BJ (cell line): ENCODE measurements around the gene IFI30. TPM values are rescaled to one million over a fixed set of nuclear protein-coding genes. Genes with fewer than 3 reads are reported as not detected.
"Not testable (repeated sequence)": the region's sequence is repeated elsewhere in the genome, so short reads cannot be mapped to it uniquely, and the experiment has no call there.

Source experiments
- CTCF ChIA-PET: fragments of 350-600 bp; formaldehyde crosslinking; extraction: SDS; loops from one replicate; lab custom pipeline; 2021; ENCODE audit warnings: antibody characterized with exemption, inconsistent platforms; lab: Yijun Ruan, JAX
- POLR2A ChIA-PET: fragments of 300-600 bp; sonication (Branson Sonifier 250); formaldehyde crosslinking; extraction: SDS; loops from one replicate; lab custom pipeline; 2021; ENCODE audit warnings: antibody characterized with exemption; lab: Charles Lee
- DNase-seq: peaks from one replicate; pipeline ENCODE4 v3.0.0-alpha.2; 2011; ENCODE audit warnings: low read depth
- H3K27me3 ChIP-seq: 2 replicates; pipeline ENCODE4 v1.6.0; 2011; ENCODE audit warnings: low read length; ENCODE audit not compliant: control insufficient read depth, insufficient read depth
- H3K36me3 ChIP-seq: 2 replicates; pipeline ENCODE4 v1.5.1; 2011; ENCODE audit warnings: low read length; ENCODE audit not compliant: control insufficient read depth, insufficient read depth
- H3K4me3 ChIP-seq: 2 replicates; pipeline ENCODE4 v1.5.1; 2011; ENCODE audit warnings: low read depth, mild to moderate bottlenecking, control low read depth, low read length
- polyA plus RNA-seq: library from polyadenylated mRNA; depleted of rRNA; stranded (reverse); fragments of >200 nt; gene quantifications from 2 replicates; pipeline ENCODE4 v1.2.3, GENCODE V29; 2011
- TF ChIP-seq, protein P1 (sequence below): IDR thresholded peaks from 2 replicates; pipeline ENCODE4 v1.5.1; 2011; ENCODE audit warnings: low read depth, mild to moderate bottlenecking, control low read depth, inconsistent platforms, low read length, moderate library complexity; ENCODE audit not compliant: insufficient read depth

The IFI30 gene
- polyA plus RNA-seq, 1 experiment = 14.5 TPM

DNA sequence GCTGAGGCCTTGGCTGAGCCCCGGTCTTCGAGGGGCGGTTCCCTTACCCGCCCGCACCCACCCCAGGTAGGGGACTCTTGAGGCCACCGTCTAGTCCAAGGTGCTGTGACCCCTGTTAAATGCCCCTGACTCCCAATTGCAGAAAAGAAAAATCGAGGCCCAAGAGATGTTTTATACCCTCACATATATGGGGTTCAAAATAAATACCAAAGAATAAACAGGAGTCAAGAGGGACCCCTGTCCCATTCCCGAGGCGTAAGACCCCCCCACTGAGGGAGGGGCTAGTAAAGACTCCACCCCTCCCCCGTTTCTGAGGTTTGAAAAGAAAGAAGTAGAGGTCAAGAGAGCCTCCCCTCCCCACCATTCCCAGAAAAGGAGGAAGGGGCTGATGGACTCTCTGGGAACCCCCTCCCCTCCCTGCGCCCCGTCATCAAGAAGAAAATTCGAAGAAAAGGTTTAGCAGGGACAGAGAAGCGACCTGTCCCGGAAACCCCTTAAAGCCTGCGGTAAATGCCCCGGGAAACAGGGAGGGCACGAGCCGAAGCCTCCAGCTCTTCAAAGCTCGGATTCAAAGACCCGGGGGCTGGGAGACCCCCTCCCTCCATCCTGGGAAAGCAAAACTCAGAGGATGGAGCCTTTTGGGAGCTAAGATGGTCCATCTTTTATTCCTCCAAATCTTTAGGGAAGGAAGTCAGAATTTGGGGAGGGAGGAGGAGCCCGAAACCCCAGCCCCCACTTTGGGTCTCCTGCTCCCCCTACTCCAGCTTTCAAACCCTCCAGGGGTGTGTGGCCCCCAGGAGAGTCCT, 31.0 kb downstream of the IFI30 start:
- CTCF ChIA-PET = interaction anchor here (1.1 to 12.0 kb wide), 5 partner anchors 40 to 222 kb away, joined by 3 to 109 read pairs (median 4); a partner anchor contains a TSS

GRCh38 chr19:18205200-18205892, 31.7 kb downstream of the IFI30 start:
- Histone ChIP-seq H3K36me3 (peaks cover 3% of the 10 kb centered on the region), H3K4me3 (peak overlapping the region; percentile 61), H3K27me3 (no peaks in the 10 kb centered on the region)
- DNase-seq = no peak
- CTCF ChIA-PET = interaction anchor here (0.9 to 12.0 kb wide), 5 partner anchors 13 to 92 kb away, joined by 3 to 109 read pairs (median 4); a partner anchor contains a TSS
- TF ChIP-seq, protein P1, sequence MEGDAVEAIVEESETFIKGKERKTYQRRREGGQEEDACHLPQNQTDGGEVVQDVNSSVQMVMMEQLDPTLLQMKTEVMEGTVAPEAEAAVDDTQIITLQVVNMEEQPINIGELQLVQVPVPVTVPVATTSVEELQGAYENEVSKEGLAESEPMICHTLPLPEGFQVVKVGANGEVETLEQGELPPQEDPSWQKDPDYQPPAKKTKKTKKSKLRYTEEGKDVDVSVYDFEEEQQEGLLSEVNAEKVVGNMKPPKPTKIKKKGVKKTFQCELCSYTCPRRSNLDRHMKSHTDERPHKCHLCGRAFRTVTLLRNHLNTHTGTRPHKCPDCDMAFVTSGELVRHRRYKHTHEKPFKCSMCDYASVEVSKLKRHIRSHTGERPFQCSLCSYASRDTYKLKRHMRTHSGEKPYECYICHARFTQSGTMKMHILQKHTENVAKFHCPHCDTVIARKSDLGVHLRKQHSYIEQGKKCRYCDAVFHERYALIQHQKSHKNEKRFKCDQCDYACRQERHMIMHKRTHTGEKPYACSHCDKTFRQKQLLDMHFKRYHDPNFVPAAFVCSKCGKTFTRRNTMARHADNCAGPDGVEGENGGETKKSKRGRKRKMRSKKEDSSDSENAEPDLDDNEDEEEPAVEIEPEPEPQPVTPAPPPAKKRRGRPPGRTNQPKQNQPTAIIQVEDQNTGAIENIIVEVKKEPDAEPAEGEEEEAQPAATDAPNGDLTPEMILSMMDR = no peak
- POLR2A ChIA-PET = interaction anchor here (0.6 kb wide), 2 partner anchors 21 to 76 kb away, joined by 3 to 5 read pairs; partner anchors contain the start of gene JUND

More for the DNA sequence above, 31.0 kb downstream of the IFI30 start:
- H3K27me3 ChIP-seq = no peaks in the 10 kb centered on the region
- peak overlapping the region; percentile 61 for H3K4me3 ChIP-seq
- DNase-seq = no peak
- TF ChIP-seq, protein P1 = no peak
- POLR2A ChIA-PET = interaction anchor here (0.6 to 1.0 kb wide), 2 partner anchors 20 to 77 kb away, joined by 3 to 5 read pairs (median 4); partner anchors contain the start of gene JUND
- peaks cover 5% of the 10 kb centered on the region for H3K36me3 ChIP-seq

GRCh38 chr19:18206018-18206417, 32.4 kb downstream of the IFI30 start:
- no peak overlapping the region; the same call in 1 of the 2 replicates for H3K4me3 ChIP-seq
- TF ChIP-seq, protein P1 = no peak
- CTCF ChIA-PET = interaction anchor here (0.9 to 12.0 kb wide), 3 partner anchors 14 to 93 kb away, joined by 3 to 109 read pairs (median 4); a partner anchor contains a TSS
- DNase-seq = no peak
- H3K27me3 ChIP-seq = no peaks in the 10 kb centered on the region
- H3K36me3 ChIP-seq = no peaks in the 10 kb centered on the region
- POLR2A ChIA-PET = no interaction called here

DNA sequence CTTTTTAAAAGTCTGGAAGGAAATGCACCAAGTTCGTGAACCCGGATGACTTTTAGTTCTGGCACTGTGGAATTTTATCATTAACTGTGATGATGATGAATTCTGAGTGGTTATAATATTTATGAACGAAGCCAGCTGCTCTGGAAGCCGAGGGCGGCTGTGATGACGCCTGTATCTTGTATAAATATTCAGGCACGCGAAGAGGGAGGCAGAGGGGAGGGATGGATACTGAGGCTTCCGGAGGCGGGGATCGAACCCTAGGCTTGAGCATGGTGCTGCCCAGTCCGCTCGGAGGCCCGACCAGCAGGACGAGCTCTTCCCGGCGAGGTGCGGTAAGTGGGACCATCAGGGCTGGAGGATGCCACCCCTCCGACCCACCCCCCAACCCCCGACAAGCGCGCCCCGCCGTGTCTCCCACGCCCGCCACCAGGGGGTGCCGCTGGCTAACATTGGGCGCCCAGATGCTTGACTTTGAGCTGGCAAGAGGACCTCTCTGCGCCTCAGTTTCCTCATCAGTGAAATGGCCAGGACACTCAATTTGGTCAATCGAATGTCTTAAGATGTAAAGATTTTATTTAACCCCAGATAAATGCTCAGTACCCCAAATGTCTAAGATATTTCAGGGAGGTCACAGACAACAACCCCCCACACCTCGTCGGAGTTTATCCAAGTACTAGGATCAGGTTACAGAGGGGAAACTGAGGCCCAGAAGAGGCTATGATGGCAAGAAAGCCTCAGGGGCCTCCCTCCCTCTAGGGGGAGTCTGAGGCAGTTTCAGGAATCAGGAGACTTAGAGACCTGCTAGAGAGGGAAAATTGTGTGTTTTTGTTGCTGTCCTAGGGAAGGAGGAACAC, 34.7 kb downstream of the IFI30 start:
- Histone ChIP-seq H3K4me3 (peak overlapping the region; percentile 11; the same call in 1 of the 2 replicates), H3K27me3 (no peaks in the 10 kb centered on the region), H3K36me3 (no peaks in the 10 kb centered on the region)
- CTCF ChIA-PET = interaction anchor here (0.6 to 12.0 kb wide), 15 partner anchors 12 to 172 kb away, joined by 3 to 109 read pairs (median 4); a partner anchor contains a TSS
- TF ChIP-seq, protein P1 = peak; percentile 74
- DNase-seq = peak; percentile 48
- POLR2A ChIA-PET = no interaction called here

DNA sequence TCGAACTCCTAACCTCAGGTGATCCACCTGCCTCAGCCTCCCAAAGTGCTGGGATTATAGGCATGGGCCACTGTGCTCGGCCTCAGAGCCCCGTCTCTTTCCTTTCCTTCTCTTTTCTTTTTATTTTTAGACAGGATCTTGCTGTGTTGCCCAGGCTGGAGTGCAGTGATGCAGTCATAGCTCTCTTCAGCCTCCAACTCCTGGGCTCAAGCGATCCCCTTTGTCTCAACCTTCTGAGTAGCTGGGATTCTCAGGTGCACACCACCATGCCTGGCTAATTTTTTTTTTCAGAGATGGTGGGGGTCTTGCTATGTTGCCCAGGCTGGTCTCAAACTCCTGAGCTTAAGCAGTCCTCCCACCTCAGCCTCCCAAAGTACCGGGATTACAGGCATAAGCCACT, 36.3 kb downstream of the IFI30 start:
- POLR2A ChIA-PET, H3K27me3 ChIP-seq, DNase-seq, H3K36me3 ChIP-seq, H3K4me3 ChIP-seq: not testable (repeated sequence)
- CTCF ChIA-PET = interaction anchor here (1.2 to 1.6 kb wide), 4 partner anchors 11 to 44 kb away, joined by 3 to 6 read pairs (median 4); no protein-coding TSS in a partner anchor
